ENCODE measurements around the gene ELOA2.
"Not testable (repeated sequence)": the region's sequence is repeated elsewhere in the genome, so short reads cannot be mapped to it uniquely, and the experiment has no call there.

DNA sequence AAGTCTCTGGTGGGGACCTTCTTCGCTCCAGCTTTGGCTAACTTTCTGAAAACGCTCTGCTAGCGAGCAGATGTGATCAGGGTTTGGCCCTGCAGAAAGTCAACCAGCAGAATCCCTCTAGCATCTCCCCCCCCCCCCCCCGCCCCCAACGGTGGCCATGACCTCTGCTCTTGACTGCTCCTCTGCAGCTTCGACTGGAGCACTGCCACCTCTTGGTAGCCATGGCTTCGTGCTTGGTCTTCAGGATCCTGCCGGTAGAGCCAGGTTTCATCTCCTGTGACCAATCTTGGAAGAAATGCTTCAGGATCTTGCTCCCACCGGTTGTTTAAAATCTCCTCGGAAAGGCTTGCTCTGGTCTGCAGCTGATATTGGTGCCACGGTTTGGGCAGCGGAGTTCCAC is 4.5 kb downstream of the ELOA2 start:
- not testable (repeated sequence) for TF ChIP-seq CHD1, CEBPB (IDR thresholded peaks at IDR 0.05; ENCODE audit: low read depth, low read length)
- TF ChIP-seq, protein P1, sequence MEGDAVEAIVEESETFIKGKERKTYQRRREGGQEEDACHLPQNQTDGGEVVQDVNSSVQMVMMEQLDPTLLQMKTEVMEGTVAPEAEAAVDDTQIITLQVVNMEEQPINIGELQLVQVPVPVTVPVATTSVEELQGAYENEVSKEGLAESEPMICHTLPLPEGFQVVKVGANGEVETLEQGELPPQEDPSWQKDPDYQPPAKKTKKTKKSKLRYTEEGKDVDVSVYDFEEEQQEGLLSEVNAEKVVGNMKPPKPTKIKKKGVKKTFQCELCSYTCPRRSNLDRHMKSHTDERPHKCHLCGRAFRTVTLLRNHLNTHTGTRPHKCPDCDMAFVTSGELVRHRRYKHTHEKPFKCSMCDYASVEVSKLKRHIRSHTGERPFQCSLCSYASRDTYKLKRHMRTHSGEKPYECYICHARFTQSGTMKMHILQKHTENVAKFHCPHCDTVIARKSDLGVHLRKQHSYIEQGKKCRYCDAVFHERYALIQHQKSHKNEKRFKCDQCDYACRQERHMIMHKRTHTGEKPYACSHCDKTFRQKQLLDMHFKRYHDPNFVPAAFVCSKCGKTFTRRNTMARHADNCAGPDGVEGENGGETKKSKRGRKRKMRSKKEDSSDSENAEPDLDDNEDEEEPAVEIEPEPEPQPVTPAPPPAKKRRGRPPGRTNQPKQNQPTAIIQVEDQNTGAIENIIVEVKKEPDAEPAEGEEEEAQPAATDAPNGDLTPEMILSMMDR (conservative IDR thresholded peaks at IDR 0.05; ENCODE audit: low read depth, low read length), result not testable (repeated sequence)

Measured in IMR-90 (cell line).